Measurements from ENCODE around the gene SMTNL2. TPM values are rescaled to one million over a fixed set of nuclear protein-coding genes. Genes with fewer than 3 reads are reported as not detected.

SMTNL2 gene
- total RNA-seq, 1 experiment from 2014 or later = 39.3 TPM

DNA sequence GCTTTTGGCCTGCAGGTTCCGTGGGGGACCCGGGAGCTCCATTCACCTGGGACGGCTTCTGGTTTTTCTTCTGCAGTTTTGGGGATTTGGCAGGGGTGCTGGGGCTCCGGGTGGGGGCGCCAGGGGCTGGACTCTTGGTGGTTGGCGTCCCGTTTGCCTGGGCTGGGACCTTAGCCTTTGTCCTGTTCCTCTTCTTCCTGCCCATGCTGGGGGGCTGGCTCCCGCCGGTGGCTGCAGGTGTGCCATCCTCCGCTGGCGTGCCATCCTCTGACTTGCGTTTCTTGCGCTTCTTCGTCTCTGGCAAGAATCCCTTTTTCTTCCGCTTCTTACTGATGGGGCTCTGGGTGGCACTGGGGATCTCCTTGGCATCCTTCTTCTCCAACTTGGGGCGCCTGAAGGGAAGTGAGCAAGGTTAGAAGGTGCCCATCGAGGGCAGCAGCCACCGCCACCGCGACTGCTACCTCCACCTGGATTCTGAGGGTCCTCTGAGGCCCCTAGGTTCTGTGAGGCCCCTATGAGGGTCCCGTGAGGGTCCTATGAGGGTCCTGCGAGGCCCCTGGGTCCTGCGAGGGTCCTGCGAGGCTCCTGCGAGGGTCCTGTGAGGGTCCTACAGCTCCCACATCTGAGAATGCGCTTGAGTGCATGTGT is 44.6 kb upstream of the SMTNL2 start:
- Mint-ChIP-seq H3K27ac (ENCODE audit: unreplicated experiment) (no peak overlapping the region), H3K9me3 (ENCODE audit: unreplicated experiment) (no peaks in the 10 kb centered on the region), H3K27me3 (ENCODE audit: insufficient read depth, unreplicated experiment) (no peaks in the 10 kb centered on the region), H3K4me1 (ENCODE audit: low read depth, unreplicated experiment) (no peaks in the 10 kb centered on the region), H3K36me3 (ENCODE audit: insufficient read depth, unreplicated experiment) (peaks cover 41% of the 10 kb centered on the region), H3K4me3 (ENCODE audit: unreplicated experiment) (no peak overlapping the region)
- ChIA-PET CTCF (no interaction called here), POLR2A (no interaction called here)
- Histone ChIP-seq H3K27me3 (replicated peaks; ENCODE audit: control insufficient read depth, insufficient read depth, low read length) (no peaks in the 10 kb centered on the region), H3K9me3 (no peaks in the 10 kb centered on the region), H3K4me3 (ENCODE audit: low read depth, low read length) (no peak overlapping the region), H3K36me3 (ENCODE audit: control insufficient read depth, insufficient read depth, low read length) (no peaks in the 10 kb centered on the region), H3K4me1 (no peaks in the 10 kb centered on the region)
- TSS peak; percentile 31 for BruUV-seq (replicated peaks)
- TF ChIP-seq, protein P1, sequence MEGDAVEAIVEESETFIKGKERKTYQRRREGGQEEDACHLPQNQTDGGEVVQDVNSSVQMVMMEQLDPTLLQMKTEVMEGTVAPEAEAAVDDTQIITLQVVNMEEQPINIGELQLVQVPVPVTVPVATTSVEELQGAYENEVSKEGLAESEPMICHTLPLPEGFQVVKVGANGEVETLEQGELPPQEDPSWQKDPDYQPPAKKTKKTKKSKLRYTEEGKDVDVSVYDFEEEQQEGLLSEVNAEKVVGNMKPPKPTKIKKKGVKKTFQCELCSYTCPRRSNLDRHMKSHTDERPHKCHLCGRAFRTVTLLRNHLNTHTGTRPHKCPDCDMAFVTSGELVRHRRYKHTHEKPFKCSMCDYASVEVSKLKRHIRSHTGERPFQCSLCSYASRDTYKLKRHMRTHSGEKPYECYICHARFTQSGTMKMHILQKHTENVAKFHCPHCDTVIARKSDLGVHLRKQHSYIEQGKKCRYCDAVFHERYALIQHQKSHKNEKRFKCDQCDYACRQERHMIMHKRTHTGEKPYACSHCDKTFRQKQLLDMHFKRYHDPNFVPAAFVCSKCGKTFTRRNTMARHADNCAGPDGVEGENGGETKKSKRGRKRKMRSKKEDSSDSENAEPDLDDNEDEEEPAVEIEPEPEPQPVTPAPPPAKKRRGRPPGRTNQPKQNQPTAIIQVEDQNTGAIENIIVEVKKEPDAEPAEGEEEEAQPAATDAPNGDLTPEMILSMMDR (IDR thresholded peaks at IDR 0.05; ENCODE audit: insufficient read depth in 1 of 2, low read depth in 1 of 2, low read length in 1 of 2, severe bottlenecking in 1 of 2, unreplicated experiment in 1 of 2) = no peak
- no peak for DNase-seq
- intact Hi-C loops (cut with micrococcal nuclease; ENCODE audit: unreplicated experiment) = loop anchor here (5.0 kb wide), 1 partner anchor 117 kb away; no protein-coding TSS in a partner anchor

DNA sequence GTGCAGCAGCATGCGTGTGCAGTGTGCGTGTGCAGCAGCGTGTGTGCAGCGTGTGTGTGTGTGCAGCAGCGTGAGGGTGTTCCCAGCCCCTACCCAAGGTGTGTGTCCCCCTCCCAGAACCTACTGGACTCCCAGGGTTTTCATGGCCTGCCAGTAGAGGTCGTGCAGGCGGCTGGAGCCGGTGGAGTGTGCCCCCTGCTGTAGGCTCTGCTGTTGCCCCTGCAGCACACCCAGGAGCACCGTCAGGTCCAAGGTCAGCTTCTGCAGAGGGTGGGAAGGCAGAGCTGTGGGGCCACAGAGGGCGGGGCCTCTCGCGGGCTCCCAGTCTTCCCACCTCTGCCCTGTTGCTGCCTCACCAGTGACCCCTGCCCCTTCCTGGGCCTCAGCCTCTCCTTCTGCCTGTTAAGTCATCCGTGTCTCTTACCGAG is 44.1 kb upstream of the SMTNL2 start:
- intact Hi-C loops (cut with micrococcal nuclease; ENCODE audit: unreplicated experiment) = loop anchor here (5.0 kb wide), 1 partner anchor 118 kb away; no protein-coding TSS in a partner anchor
- no peak overlapping the region for H3K4me3 Mint-ChIP-seq (ENCODE audit: unreplicated experiment)
- no peaks in the 10 kb centered on the region for H3K27me3 Mint-ChIP-seq (ENCODE audit: insufficient read depth, unreplicated experiment)
- H3K9me3 Mint-ChIP-seq (ENCODE audit: unreplicated experiment) = no peaks in the 10 kb centered on the region
- no peaks in the 10 kb centered on the region for H3K27me3 ChIP-seq (replicated peaks; ENCODE audit: control insufficient read depth, insufficient read depth, low read length)
- H3K4me3 ChIP-seq (ENCODE audit: low read depth, low read length) = no peak overlapping the region
- no peak overlapping the region for H3K27ac Mint-ChIP-seq (ENCODE audit: unreplicated experiment)
- no TSS peak for BruUV-seq (replicated peaks)
- H3K4me1 ChIP-seq = no peaks in the 10 kb centered on the region
- ChIA-PET CTCF (no interaction called here), POLR2A (no interaction called here)
- TF ChIP-seq, protein P1 (IDR thresholded peaks at IDR 0.05; ENCODE audit: insufficient read depth in 1 of 2, low read depth in 1 of 2, low read length in 1 of 2, severe bottlenecking in 1 of 2, unreplicated experiment in 1 of 2) = peak in 1 of 2 experiments; percentile 46
- H3K9me3 ChIP-seq = no peaks in the 10 kb centered on the region
- H3K36me3 Mint-ChIP-seq (ENCODE audit: insufficient read depth, unreplicated experiment) = peaks cover 43% of the 10 kb centered on the region
- H3K4me1 Mint-ChIP-seq (ENCODE audit: low read depth, unreplicated experiment) = no peaks in the 10 kb centered on the region
- DNase-seq = no peak
- no peaks in the 10 kb centered on the region for H3K36me3 ChIP-seq (ENCODE audit: control insufficient read depth, insufficient read depth, low read length)

DNA sequence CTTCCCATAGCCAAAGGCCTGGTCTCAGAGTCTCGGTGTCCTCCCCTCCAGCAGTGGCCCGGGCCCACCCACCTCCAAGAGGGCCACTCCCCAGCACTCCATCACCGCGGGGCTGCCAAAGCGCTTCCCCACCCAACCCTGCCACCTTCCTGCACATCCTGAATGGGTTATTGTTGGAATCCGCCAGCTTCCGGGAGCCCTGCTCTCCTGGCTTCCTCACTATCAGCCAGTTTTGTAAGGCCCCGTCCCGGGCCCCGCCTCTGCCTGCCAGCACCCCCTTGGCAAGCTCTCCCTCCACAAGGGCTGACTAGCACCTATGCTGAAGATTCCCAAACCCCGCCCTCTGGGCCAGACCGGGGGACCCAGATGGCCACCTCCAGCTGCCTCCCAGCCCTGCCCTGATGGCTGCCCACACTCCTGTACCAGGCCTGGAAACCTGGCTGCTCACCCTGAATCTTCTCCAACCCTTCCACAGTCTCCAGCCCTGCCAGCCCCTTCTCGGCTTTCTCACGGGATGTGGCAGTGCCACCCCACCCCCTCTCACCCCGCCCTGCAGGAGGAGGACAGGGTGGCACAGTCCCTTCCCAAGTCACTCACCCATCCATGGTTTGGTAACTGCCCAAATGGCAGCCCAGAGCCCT is 43.5 kb upstream of the SMTNL2 start:
- no peak for DNase-seq
- H3K27ac Mint-ChIP-seq (ENCODE audit: unreplicated experiment) = no peak overlapping the region

More for the DNA sequence above, 43.5 kb upstream of the SMTNL2 start:
- no peak overlapping the region for H3K4me3 Mint-ChIP-seq (ENCODE audit: unreplicated experiment)
- H3K36me3 ChIP-seq (ENCODE audit: control insufficient read depth, insufficient read depth, low read length) = no peaks in the 10 kb centered on the region
- intact Hi-C loops (cut with micrococcal nuclease; ENCODE audit: unreplicated experiment) = loop anchor here (5.0 kb wide), 1 partner anchor 119 kb away; no protein-coding TSS in a partner anchor
- no peaks in the 10 kb centered on the region for H3K9me3 Mint-ChIP-seq (ENCODE audit: unreplicated experiment)
- H3K4me3 ChIP-seq (ENCODE audit: low read depth, low read length) = no peak overlapping the region
- no peaks in the 10 kb centered on the region for H3K27me3 Mint-ChIP-seq (ENCODE audit: insufficient read depth, unreplicated experiment)
- CTCF ChIA-PET = no interaction called here
- H3K4me1 Mint-ChIP-seq (ENCODE audit: low read depth, unreplicated experiment) = no peaks in the 10 kb centered on the region
- no peaks in the 10 kb centered on the region for H3K9me3 ChIP-seq
- no peaks in the 10 kb centered on the region for H3K27me3 ChIP-seq (replicated peaks; ENCODE audit: control insufficient read depth, insufficient read depth, low read length)
- H3K36me3 Mint-ChIP-seq (ENCODE audit: insufficient read depth, unreplicated experiment) = peaks cover 46% of the 10 kb centered on the region
- H3K4me1 ChIP-seq = no peaks in the 10 kb centered on the region
- TF ChIP-seq, protein P1 (IDR thresholded peaks at IDR 0.05; ENCODE audit: insufficient read depth in 1 of 2, low read depth in 1 of 2, low read length in 1 of 2, severe bottlenecking in 1 of 2, unreplicated experiment in 1 of 2) = no peak
- POLR2A ChIA-PET = no interaction called here
- BruUV-seq (replicated peaks) = no TSS peak
